HL-60/S4 (cell line): Measurements from ENCODE around the gene ZNF469.

Experiments
- in situ Hi-C: fragments of 300-500 bp; cut with MboI; formaldehyde crosslinking; loops from 2 replicates; pipeline ENCODE4 v1.14.3; 2022; ENCODE audit warnings: low sequenced_read_pairs

Gene ZNF469

GRCh38 chr16:88382491-88383400, at the start of gene ZNF469:
Gene ZNF469, plus strand, starts transcription at chr16:88382959. Its CDS starts 44,512 bp downstream, at chr16:88427471.
- in situ Hi-C loops = no loop called here

GRCh38 chr16:88333848-88334777, 48.6 kb upstream of the ZNF469 start:
- in situ Hi-C loops = no loop called here

GRCh38 chr16:88334778-88335720, 47.7 kb upstream of the ZNF469 start:
- in situ Hi-C loops = no loop called here

GRCh38 chr16:88337021-88337420, 45.7 kb upstream of the ZNF469 start:
- in situ Hi-C loops = no loop called here

- in situ Hi-C loops = no loop called here
Observed at GRCh38 chr16:88337538-88337937, 45.2 kb upstream of the ZNF469 start.

- in situ Hi-C loops = no loop called here
Observed at GRCh38 chr16:88338111-88338510, 44.6 kb upstream of the ZNF469 start.

GRCh38 chr16:88338896-88339295, 43.9 kb upstream of the ZNF469 start:
- in situ Hi-C loops = no loop called here

GRCh38 chr16:88339930-88340754, 42.6 kb upstream of the ZNF469 start:
- in situ Hi-C loops = no loop called here

- in situ Hi-C loops = no loop called here
Observed at GRCh38 chr16:88340755-88341150, 42.0 kb upstream of the ZNF469 start.

- in situ Hi-C loops = no loop called here
Observed at GRCh38 chr16:88341551-88342290, 41.0 kb upstream of the ZNF469 start.

GRCh38 chr16:88342491-88342890, 40.3 kb upstream of the ZNF469 start:
- in situ Hi-C loops = no loop called here

GRCh38 chr16:88343271-88343791, 39.4 kb upstream of the ZNF469 start:
- in situ Hi-C loops = no loop called here

- in situ Hi-C loops = no loop called here
Observed at GRCh38 chr16:88344411-88345030, 38.2 kb upstream of the ZNF469 start.

GRCh38 chr16:88345031-88345720, 37.6 kb upstream of the ZNF469 start:
- in situ Hi-C loops = no loop called here

- in situ Hi-C loops = no loop called here
Observed at GRCh38 chr16:88345721-88346560, 36.8 kb upstream of the ZNF469 start.

GRCh38 chr16:88346680-88347505, 35.9 kb upstream of the ZNF469 start:
- in situ Hi-C loops = no loop called here
